GM18511 (cell line): ENCODE data around the gene KSR2.

Experiments
- ATAC-seq: cut with Tn5 transposase; IDR thresholded peaks from one replicate; pipeline ENCODE4 v1.9.1; 2021; ENCODE audit warnings: mild to moderate bottlenecking, moderate library complexity; ENCODE audit not compliant: unreplicated experiment

KSR2 gene

DNA sequence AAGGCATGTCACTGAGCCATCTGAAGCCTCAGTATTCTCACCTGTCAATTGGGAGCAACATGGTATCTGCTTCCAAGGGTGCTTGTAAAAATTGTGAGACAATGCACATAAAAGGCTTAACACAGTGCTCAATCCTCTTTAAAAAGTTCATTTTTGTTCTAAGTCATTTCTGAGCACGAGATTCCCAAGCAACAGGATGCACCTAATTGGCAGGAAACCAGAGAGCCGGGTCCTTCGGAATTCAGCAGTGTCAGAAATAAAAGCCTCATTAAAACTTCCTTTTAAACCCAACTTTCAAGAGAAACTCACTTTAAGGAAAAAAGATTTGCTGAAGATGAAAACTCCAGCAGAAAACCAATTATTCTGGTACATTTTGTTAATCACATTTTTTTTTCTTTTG lies 494.9 kb downstream of the KSR2 start:
- no peak for ATAC-seq

DNA sequence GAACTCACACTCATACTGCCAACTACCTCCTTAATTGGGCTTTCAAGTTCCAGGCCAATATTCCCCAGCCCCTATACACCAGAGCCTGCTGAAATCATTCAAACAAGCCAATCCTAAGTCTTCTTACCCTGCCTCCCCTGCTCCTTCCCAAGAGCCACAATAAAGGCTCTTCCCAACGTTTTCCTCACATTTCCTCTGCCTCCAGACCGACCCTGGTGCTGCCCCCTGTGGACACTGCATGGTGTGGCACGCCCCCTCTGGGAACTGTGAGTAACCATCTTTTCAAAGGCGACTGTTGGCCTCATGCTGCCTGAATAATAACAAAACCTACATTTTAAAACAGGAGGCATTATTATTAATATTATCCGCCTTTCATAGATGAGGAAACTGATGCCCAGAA lies 495.8 kb downstream of the KSR2 start:
- ATAC-seq, result no peak

DNA sequence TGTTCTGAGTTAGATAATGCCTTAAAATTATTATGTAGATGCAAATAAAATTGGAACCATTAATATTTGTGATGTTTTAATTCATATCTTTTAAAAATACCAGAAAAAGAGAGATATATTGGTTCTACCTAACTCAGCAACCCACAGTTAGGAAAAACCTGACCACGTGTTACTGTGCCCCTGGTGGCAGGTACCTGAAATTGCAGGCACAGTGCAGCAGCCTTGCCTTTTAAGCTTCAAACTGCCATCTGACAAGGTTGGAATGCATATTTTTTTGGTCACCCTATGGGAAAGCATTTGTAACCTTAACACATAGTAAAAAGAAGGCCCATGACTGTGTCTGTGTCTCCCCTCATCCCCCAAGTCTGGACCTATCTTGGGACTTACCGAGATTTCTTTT lies 498.0 kb downstream of the KSR2 start:
- no peak for ATAC-seq

DNA sequence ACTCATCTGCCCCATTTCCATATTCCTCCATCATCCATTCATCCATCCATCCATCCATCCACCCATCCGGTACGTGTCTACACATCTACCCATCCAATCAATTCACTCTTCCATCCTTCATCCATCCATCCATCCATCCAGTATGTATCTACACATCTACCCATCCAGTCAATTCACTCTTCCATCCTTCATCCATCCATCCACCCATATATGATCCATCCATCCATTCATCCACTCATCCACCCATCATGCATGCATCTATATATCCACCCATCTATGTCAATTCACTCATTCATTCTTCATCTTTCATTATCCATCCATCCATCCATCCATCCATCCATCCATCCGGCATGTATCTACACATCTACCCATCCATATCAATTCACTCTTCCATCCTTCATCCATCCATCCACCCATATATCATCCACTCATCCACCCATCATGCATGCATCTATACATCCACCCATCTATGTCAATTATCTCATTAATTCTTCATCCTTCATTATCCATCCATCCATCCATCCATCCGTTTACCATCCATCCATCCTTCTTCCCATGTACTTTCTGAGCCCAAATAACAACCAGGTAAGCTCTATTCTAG lies 498.8 kb downstream of the KSR2 start:
- ATAC-seq, result no peak

DNA sequence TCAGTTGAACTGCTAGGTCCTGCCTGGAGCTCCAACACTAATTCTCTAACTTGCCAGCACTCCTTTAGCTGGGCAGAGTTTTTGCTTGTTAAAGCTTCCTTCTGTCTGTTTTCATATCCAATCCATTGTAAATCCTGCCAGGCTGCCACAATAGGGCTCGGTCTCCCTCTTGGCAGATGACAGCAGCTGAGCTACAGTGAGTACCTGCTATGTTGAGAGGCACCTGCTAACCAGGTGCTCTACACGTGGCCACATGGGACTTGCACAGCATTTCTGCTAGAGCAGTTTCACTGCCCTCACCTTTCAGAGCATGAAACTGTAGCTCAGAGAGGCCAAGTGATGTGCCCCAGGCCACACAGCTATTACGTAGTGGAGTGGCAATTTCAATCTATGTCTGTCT lies 500.8 kb downstream of the KSR2 start:
- ATAC-seq, result no peak

DNA sequence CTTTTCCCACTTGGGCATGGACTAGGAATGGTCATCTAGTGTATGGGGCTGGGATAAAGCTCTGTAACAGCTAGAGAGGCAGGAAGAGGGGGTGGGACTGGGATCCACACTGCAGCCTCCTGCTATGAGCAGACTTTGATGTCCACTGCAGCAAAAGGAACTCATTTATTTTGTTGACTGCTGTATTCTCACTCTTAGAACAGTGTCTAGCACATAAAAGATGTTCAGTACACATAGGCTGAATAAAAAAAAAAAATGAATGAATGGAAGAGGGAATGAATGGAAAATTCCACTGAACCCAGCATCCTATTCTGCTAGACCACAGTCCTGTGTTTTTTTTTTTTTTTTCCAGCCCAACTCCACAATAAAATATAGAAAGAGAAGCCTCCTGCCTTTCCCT lies 501.2 kb downstream of the KSR2 start:
- no peak for ATAC-seq

DNA sequence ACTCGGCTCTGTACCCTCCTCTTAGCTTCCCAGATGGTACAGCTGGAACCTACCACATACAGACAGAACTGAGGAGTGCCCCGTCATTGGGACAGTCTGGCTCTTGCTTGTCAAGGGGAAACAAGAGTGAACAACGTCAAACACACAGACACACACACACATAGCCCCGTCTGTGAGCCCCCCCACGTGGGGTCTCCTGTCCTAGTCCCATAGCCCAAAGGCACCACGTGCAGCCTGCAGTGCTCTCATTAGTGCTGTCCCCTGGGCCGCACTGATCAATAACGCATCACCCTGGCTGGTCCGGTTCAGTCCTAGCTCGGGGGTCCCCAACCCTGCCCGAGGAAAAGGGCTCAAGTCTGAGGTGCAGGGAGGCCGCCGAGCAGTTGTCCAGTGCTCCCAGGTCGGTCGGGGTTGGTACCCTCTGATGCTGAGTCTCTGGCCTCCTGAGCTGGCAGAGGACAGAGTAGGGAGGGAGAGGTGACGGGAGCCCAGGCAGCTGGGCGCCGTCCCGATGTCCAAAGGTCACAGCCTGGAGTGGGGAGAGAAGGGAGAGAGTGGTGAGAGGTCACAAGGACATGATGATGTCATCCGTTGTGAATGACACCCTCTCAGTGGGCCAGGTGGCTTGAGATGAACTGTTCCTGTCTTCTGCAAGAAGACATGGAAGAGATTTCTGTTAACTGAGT lies 502.0 kb downstream of the KSR2 start:
- no peak for ATAC-seq

DNA sequence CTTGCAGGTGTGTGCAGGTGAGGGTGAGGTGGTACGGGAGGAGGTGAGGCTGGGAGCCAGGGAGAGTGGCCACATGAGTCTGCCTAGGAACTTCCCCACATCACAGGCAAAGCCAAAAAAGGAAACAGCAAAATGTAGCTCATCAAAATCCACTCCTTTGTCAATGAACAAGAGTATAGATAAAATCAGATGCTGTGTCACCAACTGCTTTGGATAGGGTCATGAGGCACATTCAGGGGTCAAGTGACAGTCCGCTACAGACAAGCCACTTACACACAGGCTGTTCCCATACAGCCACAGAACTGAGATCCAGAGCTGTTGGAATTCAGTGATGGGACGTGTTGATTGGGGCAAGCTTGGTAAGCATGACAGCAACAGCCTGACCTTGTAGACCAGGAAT lies 507.1 kb downstream of the KSR2 start:
- no peak for ATAC-seq

DNA sequence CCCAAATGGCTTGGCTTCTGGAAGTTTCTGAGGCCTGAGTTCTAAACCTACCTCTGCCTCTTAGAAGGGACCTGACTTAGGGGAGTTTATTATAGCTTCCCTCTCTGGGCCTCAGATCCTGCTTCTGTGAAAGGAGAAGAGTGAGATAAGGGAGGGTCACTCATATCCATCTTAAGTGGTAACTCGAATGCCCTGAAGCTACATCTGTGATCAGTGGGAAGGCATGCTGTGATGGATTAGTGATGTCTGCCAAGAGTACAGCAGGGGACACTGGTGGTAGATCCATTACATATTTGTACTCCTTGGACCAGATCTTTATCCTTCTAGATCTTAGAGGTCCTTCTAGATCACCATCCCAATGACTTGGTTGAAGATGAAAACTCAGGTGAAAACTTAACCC lies 509.6 kb downstream of the KSR2 start:
- no peak for ATAC-seq

DNA sequence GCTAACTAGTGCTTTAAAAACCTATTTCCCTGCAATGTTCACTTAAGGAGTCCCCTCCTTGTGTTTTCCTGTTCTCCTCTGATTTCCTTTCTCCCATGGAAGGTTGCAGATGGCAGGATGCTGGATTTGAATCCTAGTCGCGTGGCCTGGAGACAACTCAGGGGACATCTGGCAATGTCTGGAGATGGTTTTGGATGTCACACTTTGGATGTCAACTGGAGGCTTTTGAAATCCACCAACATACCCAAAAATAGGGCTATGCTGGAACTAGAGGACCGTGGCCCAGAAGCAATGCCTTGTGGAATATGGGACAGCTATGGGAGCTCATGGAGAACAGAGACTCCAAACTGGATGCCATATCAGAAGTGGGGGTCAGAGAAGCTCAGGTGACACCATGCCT lies 511.6 kb downstream of the KSR2 start:
- ATAC-seq, result no peak

DNA sequence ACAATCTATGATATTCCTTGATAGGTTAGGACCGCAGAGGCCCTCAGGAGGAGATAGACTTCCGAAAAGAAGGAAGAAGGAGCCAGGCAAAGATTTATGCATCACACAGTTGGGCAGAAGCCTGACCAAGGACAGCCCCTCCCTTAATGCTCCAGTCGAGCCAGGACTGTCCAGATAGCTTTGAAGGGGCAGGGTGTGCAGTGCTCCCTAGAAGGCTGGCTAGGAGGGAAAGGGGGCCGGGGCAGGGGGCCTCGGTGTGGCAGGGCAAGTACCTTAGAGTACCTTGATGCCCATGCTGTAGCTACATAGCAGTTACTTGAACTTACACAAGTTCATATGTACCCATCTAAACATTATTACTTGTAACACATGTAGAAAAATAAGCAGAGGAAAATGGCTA lies 512.7 kb downstream of the KSR2 start:
- no peak for ATAC-seq

DNA sequence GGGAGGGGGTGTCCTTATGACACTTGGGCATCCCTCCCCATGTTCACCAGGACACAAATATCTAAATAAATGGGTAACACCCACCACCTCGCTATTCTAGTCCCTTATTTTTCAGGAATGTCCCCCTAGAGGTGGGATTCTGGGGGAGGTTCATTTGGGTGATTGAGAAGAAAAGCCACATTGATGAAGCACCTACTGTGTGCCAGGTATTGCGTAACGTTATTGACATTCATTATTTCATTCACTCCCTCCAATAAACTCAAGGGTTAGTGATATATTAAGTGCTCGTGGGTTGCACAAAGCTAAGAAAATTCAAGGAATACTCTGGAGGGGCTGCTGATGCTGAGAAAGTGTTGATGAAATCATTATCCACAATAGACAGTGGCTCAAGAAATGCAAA lies 514.8 kb downstream of the KSR2 start:
- no peak for ATAC-seq

DNA sequence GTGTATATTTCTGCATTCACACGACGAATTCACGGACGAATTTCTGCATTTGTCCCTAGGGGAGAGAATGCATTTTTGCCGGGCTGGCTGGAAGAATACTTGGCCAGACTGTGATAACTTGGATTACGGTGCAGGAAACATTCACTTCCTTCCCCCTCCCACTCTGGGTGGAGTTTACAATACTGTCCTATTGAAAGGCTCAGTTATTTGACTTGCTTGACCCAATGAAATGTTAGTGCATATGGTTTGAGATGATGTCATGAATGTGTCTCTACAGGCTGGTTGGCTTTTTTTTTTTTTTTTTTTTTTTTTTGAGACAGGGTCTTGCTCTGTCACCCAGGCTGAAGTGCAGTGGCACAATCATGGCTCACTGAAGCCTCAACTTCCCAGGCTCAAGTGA lies 516.7 kb downstream of the KSR2 start:
- no peak for ATAC-seq

DNA sequence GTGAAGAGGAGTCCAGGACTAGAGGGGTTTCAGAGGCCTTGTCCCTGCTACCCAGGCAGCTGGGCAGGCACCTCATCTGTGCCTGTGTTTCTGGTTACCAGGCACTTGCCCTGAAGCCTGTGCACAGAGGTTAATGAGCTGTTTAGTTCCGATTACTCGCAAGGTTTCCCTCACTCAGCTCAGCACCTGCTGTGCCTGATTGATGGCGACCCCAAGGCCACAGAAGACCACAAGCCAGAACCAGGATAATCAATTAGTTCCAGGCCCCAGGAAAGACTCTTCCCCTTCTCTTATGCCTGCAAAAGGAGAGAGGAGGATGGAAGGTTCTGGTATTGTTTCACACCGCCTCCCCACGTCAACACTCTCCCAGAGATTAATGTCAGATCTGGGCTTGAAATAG lies 518.6 kb downstream of the KSR2 start:
- ATAC-seq, result no peak

DNA sequence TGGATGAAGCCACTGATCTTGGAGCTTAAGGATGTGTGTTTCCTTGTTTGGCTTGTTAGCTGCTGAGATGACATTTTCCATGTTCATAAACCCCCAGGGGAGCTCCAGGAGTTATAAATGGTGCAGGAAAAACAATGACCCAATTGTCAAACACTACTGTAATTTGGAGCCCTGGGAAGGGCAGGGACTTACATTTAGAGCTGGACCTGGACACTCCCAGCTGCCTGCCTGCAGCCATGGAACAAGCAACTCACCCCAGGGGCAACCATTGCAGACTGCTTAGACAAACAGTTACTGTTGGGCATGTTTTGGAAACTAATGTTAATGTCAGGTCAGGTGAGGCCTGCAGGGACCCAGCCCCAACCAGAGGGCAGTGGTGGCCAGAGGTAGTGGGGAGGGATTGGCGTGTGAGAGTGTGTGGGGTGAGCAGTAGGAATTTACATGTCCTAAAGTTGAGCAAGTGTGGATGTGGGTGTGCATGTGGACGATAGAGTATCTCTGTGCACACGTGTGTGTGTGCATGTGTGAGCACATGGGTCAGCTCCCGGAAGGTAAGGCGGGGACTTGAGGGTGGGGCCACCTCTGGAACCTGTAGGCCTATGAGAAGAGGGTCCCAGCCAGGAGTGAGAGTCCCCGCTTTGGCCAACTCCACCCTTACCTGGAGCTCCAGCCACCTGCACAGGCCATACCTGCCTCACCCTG lies 521.0 kb downstream of the KSR2 start:
- ATAC-seq, result no peak

DNA sequence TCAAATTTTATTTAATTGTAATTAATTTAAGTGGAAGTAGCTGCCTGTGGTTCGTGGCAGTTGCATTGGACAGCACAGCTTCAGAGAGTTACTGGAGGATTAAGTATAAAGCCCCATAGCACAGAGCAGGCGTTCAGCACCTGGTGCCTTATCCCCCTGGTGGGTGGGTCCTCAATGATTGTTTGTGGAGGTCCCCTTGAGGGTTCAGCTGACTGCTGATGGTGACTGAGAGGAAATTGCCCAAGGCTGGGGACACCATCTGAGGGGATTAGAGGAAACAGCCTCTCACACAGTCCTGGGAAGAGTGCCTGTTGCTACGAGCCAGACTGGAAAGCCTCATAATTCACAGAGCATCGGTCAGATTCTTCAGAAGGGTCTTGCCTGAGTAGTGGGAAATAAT lies 524.0 kb downstream of the KSR2 start:
- ATAC-seq, result no peak

DNA sequence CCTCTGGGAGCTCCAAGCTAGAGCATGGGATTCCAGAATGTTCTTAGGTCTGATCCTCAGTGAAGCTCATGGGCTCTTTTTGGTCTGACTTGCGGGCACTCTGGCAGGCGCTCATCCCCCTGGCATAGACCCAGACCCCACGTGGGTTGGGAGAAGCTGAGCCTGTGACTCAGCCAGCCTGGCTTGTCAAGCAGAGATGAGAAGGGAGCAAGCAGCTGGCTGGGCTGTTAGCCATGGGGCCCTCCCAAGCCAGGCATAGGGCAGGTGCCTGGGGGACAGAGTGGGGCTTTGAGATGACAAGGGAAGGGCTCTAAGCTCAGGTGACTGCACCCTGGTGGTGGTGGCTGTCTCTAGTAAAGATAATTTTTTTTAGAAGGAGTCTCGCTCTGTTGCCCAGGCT lies 527.0 kb downstream of the KSR2 start:
- no peak for ATAC-seq

DNA sequence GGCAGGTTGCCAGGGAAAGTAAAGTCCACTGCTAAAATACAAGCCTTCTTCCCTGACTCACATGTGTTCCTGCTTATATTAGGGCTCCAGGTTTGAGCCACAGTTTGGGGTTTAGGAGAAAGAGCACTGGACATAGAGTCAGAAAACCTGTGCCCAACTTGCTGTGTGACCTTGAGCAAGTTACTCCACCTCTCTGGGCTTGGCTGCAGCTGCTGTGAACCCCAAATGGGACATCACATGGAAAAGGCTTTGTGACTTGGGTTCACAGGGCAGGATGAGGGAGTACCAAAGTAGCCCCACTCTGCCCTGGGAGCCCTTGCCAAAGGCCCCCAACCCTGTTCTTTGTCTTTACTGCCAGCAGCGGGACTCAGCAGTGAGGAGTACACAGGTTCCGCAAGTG lies 528.4 kb downstream of the KSR2 start:
- no peak for ATAC-seq

DNA sequence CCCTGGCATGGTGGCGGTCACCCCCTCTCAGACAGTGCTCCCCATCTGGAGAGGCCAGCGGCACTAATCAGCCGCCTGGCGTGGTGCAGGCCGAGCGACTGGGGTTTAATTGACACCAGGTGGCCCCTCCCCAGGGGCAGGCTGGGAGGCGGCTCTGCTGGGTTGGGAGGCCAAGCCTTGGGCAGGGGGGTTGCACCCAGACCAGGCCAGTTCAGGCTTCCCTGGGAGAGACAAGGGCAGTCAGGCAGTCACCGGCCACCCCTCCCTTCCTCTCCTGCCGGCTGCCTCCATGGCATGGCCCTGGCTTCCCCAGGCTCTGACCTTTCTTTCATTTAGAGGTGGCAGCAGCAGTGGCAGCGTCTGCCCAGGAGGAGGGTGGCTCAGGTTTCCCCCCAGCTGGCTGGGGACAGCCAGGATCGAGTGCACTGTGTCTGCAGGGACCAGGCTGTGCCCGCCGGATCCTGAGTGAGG lies 529.2 kb downstream of the KSR2 start:
- ATAC-seq, result no peak

DNA sequence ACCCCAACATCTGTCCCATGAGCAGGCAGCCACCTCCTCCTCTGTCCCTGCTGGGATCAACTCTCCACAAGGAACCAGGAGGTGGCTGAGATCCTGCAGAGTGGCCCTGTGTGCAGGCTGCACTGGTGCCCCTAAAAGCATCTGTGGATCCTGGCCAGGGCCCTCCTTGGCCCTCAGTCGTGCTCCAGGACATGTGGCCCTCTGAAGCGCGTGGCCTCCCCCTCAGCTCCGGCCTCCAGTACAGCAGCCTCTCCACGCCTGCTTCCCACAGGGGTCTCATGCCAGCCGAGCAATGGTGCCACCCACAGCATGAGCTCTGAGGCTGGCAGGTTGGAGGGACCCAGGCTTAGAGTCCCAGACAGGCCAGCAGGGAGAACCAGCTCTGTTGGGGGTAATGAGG lies 530.0 kb downstream of the KSR2 start:
- ATAC-seq, result no peak

DNA sequence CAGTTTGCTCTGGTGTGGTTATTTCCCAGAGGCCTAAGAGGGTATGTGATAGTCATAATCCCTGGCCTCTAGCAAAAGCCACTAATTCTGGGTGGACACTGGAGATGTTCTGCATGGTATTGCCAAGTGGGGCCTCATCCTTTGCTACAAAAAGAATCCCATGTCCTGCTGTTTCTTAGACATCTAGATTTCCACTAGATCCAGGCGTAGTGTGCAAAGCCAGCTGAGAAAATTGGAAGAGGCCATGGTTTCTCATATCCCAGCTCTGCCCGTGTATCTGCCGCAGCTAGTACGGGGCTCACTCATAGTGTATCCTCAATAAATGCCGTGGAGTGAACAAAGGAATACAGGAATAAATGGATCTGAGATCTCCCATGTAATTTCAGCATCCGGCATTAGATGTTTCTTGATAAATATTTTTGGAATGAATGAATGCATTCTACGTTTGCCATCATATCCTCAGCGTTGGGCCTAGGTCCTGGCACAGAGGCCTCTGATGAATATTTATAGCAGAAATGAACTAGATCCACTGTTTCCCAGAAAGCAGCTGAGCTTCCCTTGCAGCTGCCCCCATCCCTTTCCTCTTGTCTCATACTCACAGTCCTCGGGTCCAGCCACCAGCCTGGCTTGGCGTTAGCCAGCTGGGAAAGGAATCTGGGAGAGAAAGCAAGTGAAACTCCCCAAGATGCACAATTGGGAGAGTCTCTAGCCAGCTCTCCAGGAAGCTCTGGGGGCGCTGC lies 531.1 kb downstream of the KSR2 start:
- no peak for ATAC-seq

DNA sequence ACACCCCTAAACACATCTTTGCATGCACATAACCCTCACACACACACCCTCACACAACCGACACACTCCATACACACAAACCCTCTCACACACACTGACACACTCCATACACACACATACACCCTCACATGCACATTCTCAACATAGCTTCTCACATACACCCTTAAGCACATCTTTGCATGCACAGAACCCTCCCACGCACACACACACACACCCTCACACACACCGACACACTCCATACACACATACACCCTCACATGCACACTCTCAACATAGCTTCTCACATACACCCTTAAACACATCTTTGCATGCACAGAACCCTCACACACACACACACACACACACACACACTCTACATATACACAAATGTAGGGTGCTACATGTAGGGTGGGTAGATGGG lies 534.9 kb downstream of the KSR2 start:
- no peak for ATAC-seq
